ENCODE data around the gene SLC6A1. TPM values are rescaled to one million over a fixed set of nuclear protein-coding genes. Genes with fewer than 3 reads are reported as not detected.
"Not testable (repeated sequence)": the region's sequence is repeated elsewhere in the genome, so short reads cannot be mapped to it uniquely, and the experiment has no call there.

SLC6A1 gene
- total RNA-seq, 1 experiment from 2014 or later = not detected

GRCh38 chr3:11074451-11074850 lies 81.9 kb downstream of the SLC6A1 start:
- intact Hi-C loops (cut with micrococcal nuclease; ENCODE audit: unreplicated experiment) = no loop called here
- no peak for DNase-seq
- BruUV-seq (replicated peaks) = no TSS peak
- no peaks in the 10 kb centered on the region for H3K36me3 ChIP-seq (ENCODE audit: control insufficient read depth, insufficient read depth, low read length)
- ChIA-PET POLR2A (no interaction called here), CTCF (interaction anchor here (0.6 kb wide), 1 partner anchor 727 kb away, joined by 3 read pairs; no protein-coding TSS in a partner anchor)
- H3K4me3 Mint-ChIP-seq (ENCODE audit: unreplicated experiment) = no peak overlapping the region
- no peaks in the 10 kb centered on the region for H3K27me3 Mint-ChIP-seq (ENCODE audit: insufficient read depth, unreplicated experiment)
- H3K4me1 ChIP-seq = no peaks in the 10 kb centered on the region
- H3K36me3 Mint-ChIP-seq (ENCODE audit: insufficient read depth, unreplicated experiment) = no peaks in the 10 kb centered on the region
- H3K9me3 ChIP-seq = 0 out of 2 replicates have a peak, but pooled peaks cover 3% of the 10 kb centered on the region
- no peak for TF ChIP-seq CTCF (IDR thresholded peaks at IDR 0.05; ENCODE audit: insufficient read depth in 1 of 2, low read depth in 1 of 2, low read length in 1 of 2, severe bottlenecking in 1 of 2, unreplicated experiment in 1 of 2)
- no peaks in the 10 kb centered on the region for H3K4me1 Mint-ChIP-seq (ENCODE audit: low read depth, unreplicated experiment)
- peaks cover 8% of the 10 kb centered on the region for H3K9me3 Mint-ChIP-seq (ENCODE audit: unreplicated experiment)
- no peak overlapping the region for H3K27ac Mint-ChIP-seq (ENCODE audit: unreplicated experiment)
- H3K4me3 ChIP-seq (ENCODE audit: low read depth, low read length) = no peak overlapping the region
- no peaks in the 10 kb centered on the region for H3K27me3 ChIP-seq (replicated peaks; ENCODE audit: control insufficient read depth, insufficient read depth, low read length)

- H3K9me3 Mint-ChIP-seq (ENCODE audit: unreplicated experiment); H3K4me1 ChIP-seq; H3K9me3 ChIP-seq; H3K27ac Mint-ChIP-seq (ENCODE audit: unreplicated experiment); DNase-seq; BruUV-seq (replicated peaks); H3K27me3 Mint-ChIP-seq (ENCODE audit: insufficient read depth, unreplicated experiment); H3K36me3 ChIP-seq (ENCODE audit: control insufficient read depth, insufficient read depth, low read length); H3K36me3 Mint-ChIP-seq (ENCODE audit: insufficient read depth, unreplicated experiment); H3K4me3 ChIP-seq (ENCODE audit: low read depth, low read length); intact Hi-C loops (cut with micrococcal nuclease; ENCODE audit: unreplicated experiment); CTCF ChIA-PET; H3K4me3 Mint-ChIP-seq (ENCODE audit: unreplicated experiment); POLR2A ChIA-PET; H3K27me3 ChIP-seq (replicated peaks; ENCODE audit: control insufficient read depth, insufficient read depth, low read length); H3K4me1 Mint-ChIP-seq (ENCODE audit: low read depth, unreplicated experiment): not testable (repeated sequence)
These were observed 82.6 kb downstream of the SLC6A1 start for GRCh38 chr3:11075122-11075521.

- Histone ChIP-seq H3K4me1 (no peaks in the 10 kb centered on the region), H3K4me3 (ENCODE audit: low read depth, low read length) (no peak overlapping the region), H3K9me3 (0 out of 2 replicates have a peak, but pooled peaks cover 3% of the 10 kb centered on the region), H3K27me3 (replicated peaks; ENCODE audit: control insufficient read depth, insufficient read depth, low read length) (no peaks in the 10 kb centered on the region), H3K36me3 (ENCODE audit: control insufficient read depth, insufficient read depth, low read length) (no peaks in the 10 kb centered on the region)
- Mint-ChIP-seq H3K9me3 (ENCODE audit: unreplicated experiment) (peaks cover 8% of the 10 kb centered on the region), H3K4me3 (ENCODE audit: unreplicated experiment) (no peak overlapping the region), H3K27me3 (ENCODE audit: insufficient read depth, unreplicated experiment) (no peaks in the 10 kb centered on the region), H3K27ac (ENCODE audit: unreplicated experiment) (no peak overlapping the region), H3K4me1 (ENCODE audit: low read depth, unreplicated experiment) (no peaks in the 10 kb centered on the region), H3K36me3 (ENCODE audit: insufficient read depth, unreplicated experiment) (no peaks in the 10 kb centered on the region)
- intact Hi-C loops (cut with micrococcal nuclease; ENCODE audit: unreplicated experiment) = no loop called here
- ChIA-PET CTCF (no interaction called here), POLR2A (no interaction called here)
- no TSS peak for BruUV-seq (replicated peaks)
- DNase-seq = no peak
- no peak for TF ChIP-seq CTCF (IDR thresholded peaks at IDR 0.05; ENCODE audit: insufficient read depth in 1 of 2, low read depth in 1 of 2, low read length in 1 of 2, severe bottlenecking in 1 of 2, unreplicated experiment in 1 of 2)
These were observed 84.2 kb downstream of the SLC6A1 start for GRCh38 chr3:11076711-11077110.

GRCh38 chr3:11077466-11077865 lies 84.9 kb downstream of the SLC6A1 start:
- H3K4me3 Mint-ChIP-seq (ENCODE audit: unreplicated experiment) = no peak overlapping the region
- CTCF ChIA-PET = no interaction called here

More at GRCh38 chr3:11077466-11077865, 84.9 kb downstream of the SLC6A1 start:
- no peaks in the 10 kb centered on the region for H3K27me3 Mint-ChIP-seq (ENCODE audit: insufficient read depth, unreplicated experiment)
- peaks cover 8% of the 10 kb centered on the region for H3K9me3 Mint-ChIP-seq (ENCODE audit: unreplicated experiment)
- H3K36me3 Mint-ChIP-seq (ENCODE audit: insufficient read depth, unreplicated experiment) = no peaks in the 10 kb centered on the region
- Histone ChIP-seq H3K4me1 (no peaks in the 10 kb centered on the region), H3K4me3 (ENCODE audit: low read depth, low read length) (no peak overlapping the region), H3K27me3 (replicated peaks; ENCODE audit: control insufficient read depth, insufficient read depth, low read length) (no peaks in the 10 kb centered on the region), H3K9me3 (no peaks in the 10 kb centered on the region), H3K36me3 (ENCODE audit: control insufficient read depth, insufficient read depth, low read length) (no peaks in the 10 kb centered on the region)
- intact Hi-C loops (cut with micrococcal nuclease; ENCODE audit: unreplicated experiment) = no loop called here
- POLR2A ChIA-PET = no interaction called here
- no peak for DNase-seq
- TF ChIP-seq CTCF (IDR thresholded peaks at IDR 0.05; ENCODE audit: insufficient read depth in 1 of 2, low read depth in 1 of 2, low read length in 1 of 2, severe bottlenecking in 1 of 2, unreplicated experiment in 1 of 2) = no peak
- H3K27ac Mint-ChIP-seq (ENCODE audit: unreplicated experiment) = no peak overlapping the region
- no TSS peak for BruUV-seq (replicated peaks)
- no peaks in the 10 kb centered on the region for H3K4me1 Mint-ChIP-seq (ENCODE audit: low read depth, unreplicated experiment)
